ENCODE data around the gene RAD51C.

- TF ChIP-seq, protein P1, sequence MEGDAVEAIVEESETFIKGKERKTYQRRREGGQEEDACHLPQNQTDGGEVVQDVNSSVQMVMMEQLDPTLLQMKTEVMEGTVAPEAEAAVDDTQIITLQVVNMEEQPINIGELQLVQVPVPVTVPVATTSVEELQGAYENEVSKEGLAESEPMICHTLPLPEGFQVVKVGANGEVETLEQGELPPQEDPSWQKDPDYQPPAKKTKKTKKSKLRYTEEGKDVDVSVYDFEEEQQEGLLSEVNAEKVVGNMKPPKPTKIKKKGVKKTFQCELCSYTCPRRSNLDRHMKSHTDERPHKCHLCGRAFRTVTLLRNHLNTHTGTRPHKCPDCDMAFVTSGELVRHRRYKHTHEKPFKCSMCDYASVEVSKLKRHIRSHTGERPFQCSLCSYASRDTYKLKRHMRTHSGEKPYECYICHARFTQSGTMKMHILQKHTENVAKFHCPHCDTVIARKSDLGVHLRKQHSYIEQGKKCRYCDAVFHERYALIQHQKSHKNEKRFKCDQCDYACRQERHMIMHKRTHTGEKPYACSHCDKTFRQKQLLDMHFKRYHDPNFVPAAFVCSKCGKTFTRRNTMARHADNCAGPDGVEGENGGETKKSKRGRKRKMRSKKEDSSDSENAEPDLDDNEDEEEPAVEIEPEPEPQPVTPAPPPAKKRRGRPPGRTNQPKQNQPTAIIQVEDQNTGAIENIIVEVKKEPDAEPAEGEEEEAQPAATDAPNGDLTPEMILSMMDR (IDR thresholded peaks at IDR 0.05; ENCODE audit: low read length): no peak
- TF ChIP-seq EZH2 (IDR thresholded peaks at IDR 0.05; ENCODE audit: borderline replicate concordance, low read length): no peak
Observed at GRCh38 chr17:58779446-58779845, 87.0 kb downstream of the RAD51C start.

Measured in OCI-LY1 (cell line).